Myocyte (in vitro differentiated cells): ENCODE measurements around the gene TGFBR3. TPM values are rescaled to one million over a fixed set of nuclear protein-coding genes. Genes with fewer than 3 reads are reported as not detected.

ENCODE experiments used
- DNase-seq: peaks from one replicate; pipeline ENCODE4 v3.0.0-alpha.2; 2012; ENCODE audit warnings: low read depth
- total RNA-seq: library from RNA; depleted of rRNA; stranded (reverse); fragments of >200 nt; gene quantifications from 2 replicates; pipeline ENCODE4 v1.2.3, GENCODE V29; 2014

TGFBR3 gene
- total RNA-seq, 1 donor from 2014 or later = 2.5 TPM

DNA sequence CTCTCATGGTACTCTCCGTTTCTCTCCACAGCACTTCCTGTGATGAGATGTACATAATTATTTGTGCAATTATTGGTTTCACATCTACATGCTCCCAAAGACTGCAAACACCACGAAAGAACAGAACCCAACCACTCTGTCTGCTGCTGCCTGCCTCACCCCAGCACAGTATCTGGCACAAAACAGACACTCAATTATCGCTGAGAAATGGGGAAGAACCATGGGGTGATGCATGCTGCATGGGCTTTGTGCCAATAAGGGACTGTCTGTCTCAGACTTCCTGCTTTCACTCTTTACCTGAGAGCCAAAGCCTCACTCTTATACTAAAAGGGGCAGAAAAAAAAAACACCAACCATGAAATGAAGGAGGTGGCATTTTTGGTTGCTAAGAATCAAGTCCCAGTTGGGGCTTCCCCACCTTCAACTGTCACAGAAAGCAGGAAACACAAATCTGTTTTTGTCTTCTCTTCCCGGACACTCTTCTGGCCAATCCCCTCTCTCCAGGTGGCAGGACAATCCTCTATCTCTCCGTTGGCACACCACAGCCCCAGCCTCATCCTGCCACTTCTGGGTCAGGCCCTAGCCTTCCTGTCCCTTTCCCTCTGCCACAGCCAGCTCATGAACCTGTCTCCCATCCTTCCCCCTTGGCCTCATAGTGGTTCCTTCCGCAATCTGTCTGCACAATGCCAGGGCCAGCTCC lies 82.0 kb downstream of the TGFBR3 start:
- DNase-seq = no peak

GRCh38 chr1:91803123-91803522 lies 82.8 kb downstream of the TGFBR3 start:
- no peak for DNase-seq

GRCh38 chr1:91801496-91802115 lies 84.3 kb downstream of the TGFBR3 start:
- DNase-seq = no peak

- no peak for DNase-seq
These were observed 86.1 kb downstream of the TGFBR3 start for GRCh38 chr1:91799863-91800262.

- DNase-seq = peak; percentile 18
These were observed 86.8 kb downstream of the TGFBR3 start for GRCh38 chr1:91799159-91799558.

GRCh38 chr1:91798740-91799139 lies 87.2 kb downstream of the TGFBR3 start:
- DNase-seq = no peak

DNA sequence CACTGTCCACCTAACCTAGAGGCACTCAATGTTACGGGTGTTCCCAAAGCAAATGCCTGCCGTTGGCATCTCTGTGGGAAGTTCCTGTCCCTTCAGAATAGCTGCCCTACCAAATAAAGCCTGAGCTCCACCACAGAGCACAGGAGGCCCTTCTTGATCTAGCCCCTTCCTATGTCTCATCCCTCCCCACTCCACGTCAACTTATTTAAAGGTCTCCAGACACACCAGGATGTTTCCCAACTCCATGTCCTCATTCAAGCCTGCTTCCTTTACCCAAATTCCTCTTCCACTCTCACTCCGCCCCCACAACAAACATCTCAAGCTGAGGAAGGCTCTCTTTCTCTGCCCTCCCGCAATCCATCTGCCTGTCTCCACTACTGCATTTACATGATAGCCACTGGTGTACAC lies 87.7 kb downstream of the TGFBR3 start:
- no peak for DNase-seq

DNA sequence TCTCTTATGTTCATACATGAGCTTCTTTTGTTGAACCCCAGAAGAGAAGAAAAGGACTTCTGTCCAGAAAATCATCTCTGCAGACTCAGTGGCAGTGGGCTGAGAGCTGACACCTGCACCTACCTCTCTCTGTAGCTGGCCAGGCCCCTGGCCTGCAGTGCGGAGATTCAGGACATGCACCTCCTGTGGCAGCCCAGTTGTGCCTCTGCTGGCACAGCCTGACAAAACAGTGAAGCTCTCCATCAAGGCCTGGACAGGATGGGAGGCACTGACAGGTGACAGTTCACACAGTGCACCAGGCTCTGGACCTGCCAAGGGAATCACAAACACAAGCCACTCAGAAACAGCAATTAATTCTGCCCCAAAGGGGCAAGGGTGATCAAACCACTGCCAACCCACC lies 88.8 kb downstream of the TGFBR3 start:
- DNase-seq = no peak

GRCh38 chr1:91796390-91796654 lies 89.6 kb downstream of the TGFBR3 start:
- DNase-seq = no peak

- peak; percentile 28 for DNase-seq
These were observed 90.2 kb downstream of the TGFBR3 start for GRCh38 chr1:91795591-91796389.

DNA sequence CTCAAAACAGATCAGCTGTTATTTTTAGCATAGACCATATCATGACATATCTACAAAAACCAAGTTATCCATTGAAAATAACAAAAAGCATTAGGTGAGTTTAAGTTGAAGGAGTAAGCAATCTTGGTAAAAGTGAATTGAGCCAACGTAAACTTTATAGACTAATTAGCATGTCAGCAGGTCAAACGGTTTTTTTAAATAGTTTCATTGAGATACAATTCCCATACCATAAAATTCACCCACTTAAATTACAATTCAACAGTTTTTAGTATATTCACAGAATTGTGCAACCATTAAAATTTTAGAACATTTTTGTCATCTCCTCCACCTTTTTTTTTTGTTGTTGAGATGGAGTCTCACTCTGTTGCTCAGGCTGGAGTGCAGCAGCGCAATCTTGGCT lies 92.1 kb downstream of the TGFBR3 start:
- DNase-seq = no peak

- DNase-seq = no peak
These were observed 92.8 kb downstream of the TGFBR3 start for GRCh38 chr1:91793189-91793588.

DNA sequence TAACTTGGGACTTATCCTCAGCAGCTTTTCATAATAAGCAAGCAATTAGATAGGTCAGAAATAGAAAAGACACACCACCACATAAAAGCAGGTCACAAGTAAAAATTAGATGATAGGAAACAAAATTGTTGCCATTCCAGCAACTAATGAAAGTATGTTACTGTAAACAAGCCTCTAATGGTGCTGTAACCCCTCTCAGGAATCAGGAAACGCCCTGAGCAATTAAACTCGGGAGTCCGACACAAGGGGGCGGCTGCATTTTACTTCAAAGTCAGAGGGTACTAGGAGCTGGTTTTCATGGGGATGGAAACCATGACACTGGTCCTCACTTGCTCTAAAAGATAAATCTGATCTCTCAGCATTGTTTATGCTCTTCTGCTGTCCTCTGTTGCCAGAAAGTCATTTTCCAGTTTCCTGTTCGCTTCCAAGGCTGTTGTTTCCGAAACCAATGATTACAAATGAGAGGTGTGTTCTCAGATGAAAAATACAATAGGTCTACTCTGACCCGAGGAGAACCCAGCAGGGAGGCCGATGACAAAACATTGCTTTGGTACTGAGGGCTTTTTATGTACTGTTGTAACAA lies 93.4 kb downstream of the TGFBR3 start:
- no peak for DNase-seq

- peak; percentile 47 for DNase-seq
These were observed 94.1 kb downstream of the TGFBR3 start for GRCh38 chr1:91791691-91792488.

- no peak for DNase-seq
These were observed 94.8 kb downstream of the TGFBR3 start for GRCh38 chr1:91791103-91791502.

DNA sequence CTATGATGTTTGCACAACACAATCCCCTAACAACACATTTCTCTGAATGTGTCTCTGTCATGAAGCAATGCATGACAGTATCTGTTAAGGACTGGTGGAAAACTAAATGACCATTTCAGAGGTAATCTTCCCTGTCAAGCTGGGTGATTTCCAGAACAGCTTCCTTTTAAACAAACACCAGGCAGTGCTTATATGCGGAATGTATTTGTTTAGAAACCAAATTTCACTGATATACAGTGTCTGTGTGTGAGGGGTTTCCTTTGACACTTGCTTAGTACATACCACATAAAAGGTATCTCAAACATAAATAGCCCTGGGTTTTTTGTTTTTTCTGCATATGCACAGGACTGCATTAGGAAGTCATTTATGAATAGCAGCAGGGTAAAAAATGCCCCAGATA lies 95.6 kb downstream of the TGFBR3 start:
- DNase-seq = no peak

- DNase-seq = no peak
These were observed 96.5 kb downstream of the TGFBR3 start for GRCh38 chr1:91789273-91789997.

GRCh38 chr1:91787919-91788318 lies 98.0 kb downstream of the TGFBR3 start:
- no peak for DNase-seq

DNA sequence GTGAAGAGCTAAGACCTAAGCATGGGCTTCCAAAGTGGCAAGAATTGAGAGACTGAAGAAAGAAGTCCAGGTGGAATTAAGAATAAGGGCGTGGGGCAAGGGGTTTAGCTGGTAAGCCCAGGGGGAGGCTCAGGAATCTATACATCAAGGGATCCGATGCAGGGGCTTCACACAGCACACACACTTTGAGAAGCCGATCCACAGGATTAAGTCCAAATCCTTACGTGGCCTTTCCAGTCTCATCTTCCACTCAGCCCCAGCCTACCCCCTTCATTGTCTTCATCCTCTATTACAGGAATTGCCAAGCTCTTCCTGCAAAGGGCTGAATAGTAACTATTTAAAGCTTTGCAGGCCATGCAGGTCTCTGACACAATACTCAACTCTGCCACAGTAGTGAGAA lies 101.3 kb downstream of the TGFBR3 start:
- no peak for DNase-seq

DNA sequence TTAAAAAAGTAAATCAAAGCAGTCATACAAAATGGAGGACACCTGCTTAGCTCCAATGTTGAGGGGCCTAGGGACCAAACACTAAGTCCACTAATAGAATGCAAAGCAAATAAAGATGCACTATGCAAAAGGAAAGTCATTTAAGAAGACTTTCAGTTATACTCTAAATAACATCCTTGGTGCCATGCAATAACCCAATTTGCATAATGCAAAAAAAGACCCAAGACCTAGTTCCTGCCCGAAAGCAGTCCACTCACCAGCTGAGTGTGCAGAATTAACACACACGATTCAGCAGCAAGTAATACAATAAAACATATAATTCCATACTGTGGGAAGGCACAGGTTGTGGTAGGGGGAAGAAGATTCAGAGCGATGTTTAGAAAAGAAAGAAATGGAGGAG lies 101.8 kb downstream of the TGFBR3 start:
- no peak for DNase-seq
